ENCODE data around the gene CDK11B. TPM values are rescaled to one million over a fixed set of nuclear protein-coding genes. Genes with fewer than 3 reads are reported as not detected.
"Not testable (repeated sequence)": the region's sequence is repeated elsewhere in the genome, so short reads cannot be mapped to it uniquely, and the experiment has no call there.

Gene CDK11B
- total RNA-seq, 4 donors from 2014 or later: 12.8 to 23.7 (median 15.0) TPM

DNA sequence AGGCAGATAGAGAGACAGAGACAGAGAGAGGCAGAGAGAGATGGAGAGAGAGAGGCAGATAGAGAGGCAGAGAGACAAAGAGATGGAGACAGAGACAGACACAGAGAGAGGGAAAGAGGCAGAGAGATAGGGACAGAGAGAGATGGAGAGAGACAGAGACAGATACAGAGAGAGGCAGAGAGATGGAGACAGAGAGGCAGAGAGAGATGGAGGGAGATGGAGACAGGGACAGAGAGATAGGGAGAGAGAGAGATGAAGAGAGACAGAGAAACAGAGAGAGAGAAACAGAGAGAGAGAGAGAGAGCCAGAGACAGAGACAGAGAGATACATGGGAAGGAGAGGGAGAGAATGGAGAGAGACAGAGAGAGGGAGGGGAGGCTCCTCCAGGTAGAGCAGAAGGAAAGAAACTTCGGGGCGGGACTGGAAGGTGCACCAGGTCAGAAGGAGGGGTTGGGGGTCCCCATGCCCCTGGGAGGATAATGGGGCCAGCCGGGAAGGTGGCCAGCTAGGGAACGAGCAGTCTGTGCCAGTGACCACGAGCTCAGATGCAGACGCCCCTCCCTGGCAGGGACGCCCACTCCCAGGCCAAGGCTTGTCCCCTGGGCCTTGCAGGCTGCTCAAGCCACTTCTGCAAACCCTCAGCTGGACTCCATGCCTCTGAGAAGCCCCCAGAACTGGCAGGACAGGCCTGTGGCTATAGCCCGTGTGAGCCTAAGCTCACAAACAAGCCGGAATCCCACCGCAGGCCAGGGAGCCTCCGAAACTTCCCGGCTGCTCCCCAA lies 62.1 kb downstream of the CDK11B start:
- peaks cover 10 to 35% of the 10 kb centered on the region in 2 donors for H3K4me1 ChIP-seq
- no peaks in the 10 kb centered on the region for H3K9me3 ChIP-seq
- H3K27me3 ChIP-seq: no peaks in the 10 kb centered on the region
- WGBS, 2 donors: 31 to 41% methylated on average over 7 to 8 of the region's 12 CpGs
- DNase-seq: no peak
- TF ChIP-seq, protein P1, sequence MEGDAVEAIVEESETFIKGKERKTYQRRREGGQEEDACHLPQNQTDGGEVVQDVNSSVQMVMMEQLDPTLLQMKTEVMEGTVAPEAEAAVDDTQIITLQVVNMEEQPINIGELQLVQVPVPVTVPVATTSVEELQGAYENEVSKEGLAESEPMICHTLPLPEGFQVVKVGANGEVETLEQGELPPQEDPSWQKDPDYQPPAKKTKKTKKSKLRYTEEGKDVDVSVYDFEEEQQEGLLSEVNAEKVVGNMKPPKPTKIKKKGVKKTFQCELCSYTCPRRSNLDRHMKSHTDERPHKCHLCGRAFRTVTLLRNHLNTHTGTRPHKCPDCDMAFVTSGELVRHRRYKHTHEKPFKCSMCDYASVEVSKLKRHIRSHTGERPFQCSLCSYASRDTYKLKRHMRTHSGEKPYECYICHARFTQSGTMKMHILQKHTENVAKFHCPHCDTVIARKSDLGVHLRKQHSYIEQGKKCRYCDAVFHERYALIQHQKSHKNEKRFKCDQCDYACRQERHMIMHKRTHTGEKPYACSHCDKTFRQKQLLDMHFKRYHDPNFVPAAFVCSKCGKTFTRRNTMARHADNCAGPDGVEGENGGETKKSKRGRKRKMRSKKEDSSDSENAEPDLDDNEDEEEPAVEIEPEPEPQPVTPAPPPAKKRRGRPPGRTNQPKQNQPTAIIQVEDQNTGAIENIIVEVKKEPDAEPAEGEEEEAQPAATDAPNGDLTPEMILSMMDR (IDR thresholded peaks at IDR 0.05): no peak
- no peak for TF ChIP-seq POLR2A (IDR thresholded peaks at IDR 0.05)
- intact Hi-C loops (cut with DNase I): no loop called here
- no peaks in the 10 kb centered on the region for H3K36me3 ChIP-seq
- no peak overlapping the region for H3K27ac ChIP-seq
- H3K4me3 ChIP-seq (replicated peaks in 1 of 3): no peak overlapping the region

DNA sequence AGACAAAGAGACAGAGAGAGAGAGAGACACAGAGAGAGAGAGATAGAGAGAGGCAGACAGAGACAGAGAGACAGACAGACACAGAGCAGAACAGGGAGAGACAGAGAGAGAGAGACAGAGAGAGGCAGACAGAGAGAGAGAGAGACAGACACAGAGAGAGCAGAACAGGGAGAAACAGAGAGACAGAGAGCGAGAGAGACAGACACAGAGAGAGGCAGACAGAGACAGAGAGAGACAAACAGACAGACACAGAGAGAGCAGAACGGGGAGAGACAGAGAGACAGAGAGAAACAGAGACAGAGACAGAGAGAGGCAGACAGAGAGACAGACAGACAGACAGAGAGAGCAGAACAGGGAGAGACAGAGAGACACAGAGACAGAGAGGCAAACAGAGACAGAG lies 63.5 kb downstream of the CDK11B start:
- DNase-seq: not testable (repeated sequence)

DNA sequence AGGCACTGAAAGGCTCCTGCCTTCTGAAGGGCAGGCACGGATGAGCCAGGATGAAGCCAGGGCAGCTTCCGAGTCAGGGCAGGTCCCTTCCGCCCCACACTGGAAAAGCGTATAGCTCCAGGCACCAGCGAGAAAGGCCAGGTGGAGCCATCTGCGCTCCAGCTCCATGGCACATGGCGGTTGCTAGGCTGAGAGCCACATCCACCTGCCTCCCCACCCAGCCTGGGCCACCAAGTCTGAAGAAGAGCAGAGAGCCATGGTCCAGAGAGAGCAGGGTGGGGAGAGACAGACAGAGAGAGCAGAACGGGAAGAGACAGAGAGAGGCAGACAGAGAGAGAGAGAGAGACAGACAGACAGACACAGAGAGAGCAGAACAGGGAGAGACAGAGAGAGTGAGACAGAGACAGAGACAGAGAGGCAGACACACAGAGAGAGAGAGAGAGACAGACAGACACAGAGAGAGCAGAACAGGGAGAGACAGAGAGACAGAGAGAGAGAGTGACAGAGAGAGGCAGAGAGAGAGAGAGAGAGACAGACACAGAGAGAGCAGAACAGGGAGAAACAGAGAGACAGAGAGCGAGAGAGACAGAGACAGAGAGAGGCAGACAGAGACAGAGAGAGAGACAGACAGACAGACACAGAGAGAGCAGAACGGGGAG lies 64.1 kb downstream of the CDK11B start:
- WGBS, 2 donors: 57 to 75% methylated on average over 8 to 10 of the region's 10 CpGs
- H3K36me3 ChIP-seq: no peaks in the 10 kb centered on the region
- H3K27ac ChIP-seq: no peak overlapping the region
- H3K4me3 ChIP-seq (replicated peaks in 1 of 3): no peak overlapping the region
- intact Hi-C loops (cut with DNase I): no loop called here
- no peaks in the 10 kb centered on the region for H3K27me3 ChIP-seq
- H3K4me1 ChIP-seq: peaks cover 3 to 26% of the 10 kb centered on the region in 2 donors
- DNase-seq: no peak
- H3K9me3 ChIP-seq: no peaks in the 10 kb centered on the region
- no peak for TF ChIP-seq POLR2A (IDR thresholded peaks at IDR 0.05)
- TF ChIP-seq, protein P1 (IDR thresholded peaks at IDR 0.05): no peak

More for the DNA sequence above, 63.5 kb downstream of the CDK11B start:
- H3K4me3 ChIP-seq (replicated peaks in 1 of 3); H3K36me3 ChIP-seq; H3K9me3 ChIP-seq; intact Hi-C loops (cut with DNase I); H3K27me3 ChIP-seq; H3K27ac ChIP-seq: not testable (repeated sequence)
- WGBS, 2 donors: 72 to 89% methylated on average over 2 of the region's 2 CpGs
- peaks cover 5 to 28% of the 10 kb centered on the region in 2 donors for H3K4me1 ChIP-seq

DNA sequence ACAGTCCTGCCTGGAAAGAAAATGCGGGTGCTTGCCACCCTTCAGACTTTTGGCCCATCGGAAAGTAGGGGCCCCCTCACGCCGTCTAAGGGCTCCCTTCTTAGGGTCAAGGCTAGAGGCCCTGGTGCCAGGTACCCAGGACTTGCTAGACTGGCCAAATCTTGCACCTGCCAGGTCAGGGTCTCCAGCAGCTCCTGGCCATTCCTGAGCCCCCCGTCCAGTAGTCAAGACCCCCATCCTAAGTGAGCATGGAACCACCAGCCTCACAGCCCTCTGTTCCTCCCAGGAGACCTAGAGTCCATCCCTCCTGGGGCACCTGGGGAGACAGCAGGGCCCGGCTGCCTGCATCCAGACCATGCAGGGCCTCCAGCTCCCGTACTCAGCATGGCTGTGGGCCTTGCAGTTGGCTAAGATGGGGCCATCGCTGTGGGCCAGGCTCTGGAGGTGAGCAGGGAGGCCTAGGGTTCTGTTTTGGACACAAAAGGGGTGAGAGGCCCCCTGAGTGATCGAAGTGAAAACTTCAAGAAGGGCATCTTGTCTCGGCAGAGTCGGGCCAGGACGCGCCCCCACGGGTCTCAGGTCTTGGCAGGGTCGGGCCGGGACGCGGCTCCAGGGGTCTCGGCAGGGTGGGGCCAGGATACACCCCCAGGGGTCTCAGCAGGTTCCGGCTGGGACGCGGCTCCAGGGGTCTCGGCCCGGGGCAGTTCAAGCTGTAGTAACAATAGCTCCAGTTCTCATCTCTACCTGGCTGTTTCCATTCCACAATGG lies 64.8 kb downstream of the CDK11B start:
- 82 to 87% methylated on average over 14 to 23 of the region's 24 CpGs for whole genome bisulfite sequencing, 2 donors
- no peak for DNase-seq
- TF ChIP-seq, protein P1 (IDR thresholded peaks at IDR 0.05): no peak
- no peak for TF ChIP-seq POLR2A (IDR thresholded peaks at IDR 0.05)
- Histone ChIP-seq H3K36me3 (no peaks in the 10 kb centered on the region), H3K4me1 (peaks cover 3 to 21% of the 10 kb centered on the region in 2 donors), H3K4me3 (replicated peaks in 1 of 3) (no peak overlapping the region), H3K9me3 (no peaks in the 10 kb centered on the region), H3K27ac (no peak overlapping the region), H3K27me3 (no peaks in the 10 kb centered on the region)
- intact Hi-C loops (cut with DNase I): no loop called here

DNA sequence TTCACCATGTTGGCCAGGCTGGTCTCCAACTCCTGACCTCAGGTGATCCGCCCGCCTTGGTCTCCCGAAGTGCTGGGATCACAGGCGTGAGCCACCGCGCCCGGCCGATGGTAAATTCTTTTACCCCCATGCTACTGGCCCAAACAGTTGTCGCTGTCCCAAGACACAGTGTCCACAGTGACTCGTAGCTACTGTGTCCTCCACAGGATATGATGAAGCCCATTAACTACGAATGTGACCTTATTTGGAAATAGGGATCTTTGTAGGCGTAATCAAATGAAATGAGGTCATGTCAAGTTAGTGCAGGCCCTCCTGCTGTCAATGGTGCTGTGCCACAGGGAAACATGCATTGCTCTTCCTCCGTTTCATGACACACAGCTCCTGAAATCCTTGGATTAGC lies 67.4 kb downstream of the CDK11B start:
- Histone ChIP-seq H3K4me1 (no peaks in the 10 kb centered on the region), H3K9me3 (no peaks in the 10 kb centered on the region), H3K36me3 (no peaks in the 10 kb centered on the region), H3K27me3 (no peaks in the 10 kb centered on the region), H3K4me3 (replicated peaks in 1 of 3) (no peak overlapping the region), H3K27ac (no peak overlapping the region)
- TF ChIP-seq, protein P1 (IDR thresholded peaks at IDR 0.05): no peak
- TF ChIP-seq POLR2A (IDR thresholded peaks at IDR 0.05): no peak
- WGBS, 2 donors: 86 to 95% methylated on average over 13 of the region's 13 CpGs
- intact Hi-C loops (cut with DNase I): no loop called here
- no peak for DNase-seq

Other genes with a start within 250 kb of the CDK11B start
- gene ANKRD65, start 237.7 kb downstream of the CDK11B start, total RNA-seq: 1 to 10 TPM; 2.0 to 3.2 (median 2.4) TPM
- gene VWA1, start 223.3 kb downstream of the CDK11B start, total RNA-seq: 10 to 100 TPM; 11.4 to 52.0 (median 30.3) TPM
- 10 to 100 TPM in 2 of 4 donors, 1 to 10 TPM in 2; 4.9 to 29.9 (median 15.1) TPM for gene ATAD3C, start 209.3 kb downstream of the CDK11B start, total RNA-seq
- gene ATAD3B, start 187.2 kb downstream of the CDK11B start, total RNA-seq: 10 to 100 TPM; 13.8 to 29.1 (median 15.0) TPM
- gene ATAD3A, start 146.8 kb downstream of the CDK11B start, total RNA-seq: 10 to 100 TPM; 21.6 to 34.2 (median 28.5) TPM
- gene TMEM240, start 118.4 kb downstream of the CDK11B start, total RNA-seq: 1 to 10 TPM; 1.2 to 4.5 (median 1.3) TPM
- 100 to 1,000 TPM; 204 to 294 (median 241) TPM for gene SSU72, start 84.1 kb downstream of the CDK11B start, total RNA-seq
- 1 to 10 TPM; 1.0 to 9.9 (median 5.3) TPM for gene FNDC10, start 58.9 kb downstream of the CDK11B start, total RNA-seq
- gene MIB2, start 43.5 kb downstream of the CDK11B start, total RNA-seq: 100 to 1,000 TPM in 1 of 4 donors, 10 to 100 TPM in 3; 54.6 to 110 (median 86.4) TPM
- 1 to 10 TPM in 3 of 4 donors, under 1 TPM in 1; 0.67 to 7.8 (median 3.5) TPM for gene MMP23B, start 26.8 kb downstream of the CDK11B start, total RNA-seq
- 10 to 100 TPM; 35.5 to 85.1 (median 50.2) TPM for gene SLC35E2B, start 33.8 kb upstream of the CDK11B start, total RNA-seq
- 10 to 100 TPM; 14.7 to 36.1 (median 29.5) TPM for gene CDK11A, start 65.4 kb upstream of the CDK11B start, total RNA-seq
- gene NADK, start 119.5 kb upstream of the CDK11B start, total RNA-seq: 10 to 100 TPM; 64.8 to 91.4 (median 84.2) TPM
- gene GNB1, start 232.1 kb upstream of the CDK11B start, total RNA-seq: 100 to 1,000 TPM; 154 to 200 (median 174) TPM

Measured in thyroid gland (tissue), 4 donors.